ENCODE data around the gene GRM8. TPM values are rescaled to one million over a fixed set of nuclear protein-coding genes. Genes with fewer than 3 reads are reported as not detected.

GRM8 gene
- total RNA-seq, 1 experiment from 2014 or later: not detected

- no peaks in the 10 kb centered on the region for H3K4me1 ChIP-seq (replicated peaks)
- no peak for DNase-seq (ENCODE audit: low read depth in 1 of 2, low spot score in 2 of 2)
- H3K9me3 ChIP-seq (replicated peaks): no peaks in the 10 kb centered on the region
- no peaks in the 10 kb centered on the region for H3K27me3 ChIP-seq (replicated peaks)
- no peak overlapping the region for H3K4me3 ChIP-seq
- no peaks in the 10 kb centered on the region for H3K36me3 ChIP-seq
- H3K27ac ChIP-seq: no peak overlapping the region
Observed at GRCh38 chr7:127081539-127081938, 171.2 kb downstream of the GRM8 start.

- H3K4me1 ChIP-seq (replicated peaks): no peaks in the 10 kb centered on the region
- no peaks in the 10 kb centered on the region for H3K36me3 ChIP-seq
- H3K27ac ChIP-seq: no peak overlapping the region
- no peak overlapping the region for H3K4me3 ChIP-seq
- no peaks in the 10 kb centered on the region for H3K9me3 ChIP-seq (replicated peaks)
- no peak for DNase-seq (ENCODE audit: low read depth in 1 of 2, low spot score in 2 of 2)
- H3K27me3 ChIP-seq (replicated peaks): no peaks in the 10 kb centered on the region
Observed at GRCh38 chr7:127080576-127080975, 172.2 kb downstream of the GRM8 start.

- no peak for DNase-seq (ENCODE audit: low read depth in 1 of 2, low spot score in 2 of 2)
- no peaks in the 10 kb centered on the region for H3K36me3 ChIP-seq
- no peaks in the 10 kb centered on the region for H3K27me3 ChIP-seq (replicated peaks)
- no peak overlapping the region for H3K27ac ChIP-seq
- H3K4me1 ChIP-seq (replicated peaks): no peaks in the 10 kb centered on the region
- no peak overlapping the region for H3K4me3 ChIP-seq
- H3K9me3 ChIP-seq (replicated peaks): no peaks in the 10 kb centered on the region
Observed at GRCh38 chr7:127066974-127067373, 185.8 kb downstream of the GRM8 start.

- Histone ChIP-seq H3K27ac (no peak overlapping the region), H3K27me3 (replicated peaks) (no peaks in the 10 kb centered on the region), H3K4me3 (no peak overlapping the region), H3K9me3 (replicated peaks) (no peaks in the 10 kb centered on the region), H3K4me1 (replicated peaks) (no peaks in the 10 kb centered on the region), H3K36me3 (no peaks in the 10 kb centered on the region)
- no peak for DNase-seq (ENCODE audit: low read depth in 1 of 2, low spot score in 2 of 2)
Observed at GRCh38 chr7:127059475-127059874, 193.3 kb downstream of the GRM8 start.

- H3K4me3 ChIP-seq: no peak overlapping the region
- H3K27ac ChIP-seq: no peak overlapping the region
- no peaks in the 10 kb centered on the region for H3K4me1 ChIP-seq (replicated peaks)
- DNase-seq (ENCODE audit: low read depth in 1 of 2, low spot score in 2 of 2): no peak
- no peaks in the 10 kb centered on the region for H3K27me3 ChIP-seq (replicated peaks)
- no peaks in the 10 kb centered on the region for H3K9me3 ChIP-seq (replicated peaks)
- H3K36me3 ChIP-seq: no peaks in the 10 kb centered on the region
Observed at GRCh38 chr7:127057918-127058317, 194.8 kb downstream of the GRM8 start.

GRCh38 chr7:127056202-127056601 lies 196.5 kb downstream of the GRM8 start:
- Histone ChIP-seq H3K4me1 (replicated peaks) (no peaks in the 10 kb centered on the region), H3K36me3 (no peaks in the 10 kb centered on the region), H3K4me3 (no peak overlapping the region), H3K27me3 (replicated peaks) (no peaks in the 10 kb centered on the region), H3K27ac (no peak overlapping the region), H3K9me3 (replicated peaks) (no peaks in the 10 kb centered on the region)
- DNase-seq (ENCODE audit: low read depth in 1 of 2, low spot score in 2 of 2): no peak

- Histone ChIP-seq H3K4me3 (no peak overlapping the region), H3K27me3 (replicated peaks) (no peaks in the 10 kb centered on the region), H3K4me1 (replicated peaks) (no peaks in the 10 kb centered on the region), H3K36me3 (no peaks in the 10 kb centered on the region), H3K9me3 (replicated peaks) (no peaks in the 10 kb centered on the region), H3K27ac (no peak overlapping the region)
- DNase-seq (ENCODE audit: low read depth in 1 of 2, low spot score in 2 of 2): no peak
Observed at GRCh38 chr7:127047521-127047920, 205.2 kb downstream of the GRM8 start.

GRCh38 chr7:127041689-127042452 lies 210.9 kb downstream of the GRM8 start:
- Histone ChIP-seq H3K4me3 (no peak overlapping the region), H3K27me3 (replicated peaks) (no peaks in the 10 kb centered on the region), H3K36me3 (no peaks in the 10 kb centered on the region), H3K9me3 (replicated peaks) (no peaks in the 10 kb centered on the region), H3K27ac (no peak overlapping the region), H3K4me1 (replicated peaks) (no peaks in the 10 kb centered on the region)
- DNase-seq (ENCODE audit: low read depth in 1 of 2, low spot score in 2 of 2): no peak

GRCh38 chr7:127040042-127040441 lies 212.7 kb downstream of the GRM8 start:
- Histone ChIP-seq H3K27ac (no peak overlapping the region), H3K4me1 (replicated peaks) (no peaks in the 10 kb centered on the region), H3K36me3 (no peaks in the 10 kb centered on the region), H3K4me3 (no peak overlapping the region), H3K9me3 (replicated peaks) (no peaks in the 10 kb centered on the region), H3K27me3 (replicated peaks) (no peaks in the 10 kb centered on the region)
- DNase-seq (ENCODE audit: low read depth in 1 of 2, low spot score in 2 of 2): no peak

- DNase-seq (ENCODE audit: low read depth in 1 of 2, low spot score in 2 of 2): no peak
- Histone ChIP-seq H3K27me3 (replicated peaks) (no peaks in the 10 kb centered on the region), H3K36me3 (no peaks in the 10 kb centered on the region), H3K4me3 (no peak overlapping the region), H3K9me3 (replicated peaks) (no peaks in the 10 kb centered on the region), H3K4me1 (replicated peaks) (no peaks in the 10 kb centered on the region), H3K27ac (no peak overlapping the region)
Observed at GRCh38 chr7:127039541-127039940, 213.2 kb downstream of the GRM8 start.

- H3K9me3 ChIP-seq (replicated peaks): no peaks in the 10 kb centered on the region
- DNase-seq (ENCODE audit: low read depth in 1 of 2, low spot score in 2 of 2): no peak
- no peak overlapping the region for H3K27ac ChIP-seq
Observed at GRCh38 chr7:127035203-127035849, 217.4 kb downstream of the GRM8 start.

GRCh38 chr7:127034186-127034806 lies 218.4 kb downstream of the GRM8 start:
- Histone ChIP-seq H3K4me1 (replicated peaks) (no peaks in the 10 kb centered on the region), H3K9me3 (replicated peaks) (no peaks in the 10 kb centered on the region), H3K36me3 (no peaks in the 10 kb centered on the region), H3K4me3 (no peak overlapping the region), H3K27me3 (replicated peaks) (no peaks in the 10 kb centered on the region), H3K27ac (no peak overlapping the region)
- no peak for DNase-seq (ENCODE audit: low read depth in 1 of 2, low spot score in 2 of 2)

More at GRCh38 chr7:127035203-127035849, 217.4 kb downstream of the GRM8 start:
- Histone ChIP-seq H3K27me3 (replicated peaks) (no peaks in the 10 kb centered on the region), H3K4me1 (replicated peaks) (no peaks in the 10 kb centered on the region), H3K36me3 (no peaks in the 10 kb centered on the region), H3K4me3 (no peak overlapping the region)

- no peaks in the 10 kb centered on the region for H3K27me3 ChIP-seq (replicated peaks)
Observed at GRCh38 chr7:127029823-127030222, 222.9 kb downstream of the GRM8 start.

GRCh38 chr7:127021857-127022256 lies 230.9 kb downstream of the GRM8 start:
- H3K27me3 ChIP-seq (replicated peaks): no peaks in the 10 kb centered on the region
- H3K27ac ChIP-seq: no peak overlapping the region
- H3K9me3 ChIP-seq (replicated peaks): no peaks in the 10 kb centered on the region
- H3K4me1 ChIP-seq (replicated peaks): no peaks in the 10 kb centered on the region
- DNase-seq (ENCODE audit: low read depth in 1 of 2, low spot score in 2 of 2): no peak
- no peaks in the 10 kb centered on the region for H3K36me3 ChIP-seq
- no peak overlapping the region for H3K4me3 ChIP-seq

More at GRCh38 chr7:127029823-127030222, 222.9 kb downstream of the GRM8 start:
- no peak overlapping the region for H3K27ac ChIP-seq
- H3K4me1 ChIP-seq (replicated peaks): no peaks in the 10 kb centered on the region
- H3K36me3 ChIP-seq: no peaks in the 10 kb centered on the region
- DNase-seq (ENCODE audit: low read depth in 1 of 2, low spot score in 2 of 2): no peak
- no peak overlapping the region for H3K4me3 ChIP-seq
- H3K9me3 ChIP-seq (replicated peaks): no peaks in the 10 kb centered on the region

All from SJSA1 (cell line).